GM18505 (cell line): Measurements from ENCODE around the gene MINPP1.
"Not testable (repeated sequence)": the region's sequence is repeated elsewhere in the genome, so short reads cannot be mapped to it uniquely, and the experiment has no call there.

ENCODE experiments used
- ATAC-seq: cut with Tn5 transposase; IDR thresholded peaks from one replicate; pipeline ENCODE4 v1.9.1; 2021; ENCODE audit not compliant: unreplicated experiment
- POLR2A ChIP-seq: IDR thresholded peaks from 4 replicates; pipeline ENCODE4 v1.6.1; 2011; ENCODE audit warnings: borderline replicate concordance; ENCODE audit not compliant: insufficient read depth, insufficient read length; ENCODE audit errors: extremely low read depth

MINPP1 gene, protein sequence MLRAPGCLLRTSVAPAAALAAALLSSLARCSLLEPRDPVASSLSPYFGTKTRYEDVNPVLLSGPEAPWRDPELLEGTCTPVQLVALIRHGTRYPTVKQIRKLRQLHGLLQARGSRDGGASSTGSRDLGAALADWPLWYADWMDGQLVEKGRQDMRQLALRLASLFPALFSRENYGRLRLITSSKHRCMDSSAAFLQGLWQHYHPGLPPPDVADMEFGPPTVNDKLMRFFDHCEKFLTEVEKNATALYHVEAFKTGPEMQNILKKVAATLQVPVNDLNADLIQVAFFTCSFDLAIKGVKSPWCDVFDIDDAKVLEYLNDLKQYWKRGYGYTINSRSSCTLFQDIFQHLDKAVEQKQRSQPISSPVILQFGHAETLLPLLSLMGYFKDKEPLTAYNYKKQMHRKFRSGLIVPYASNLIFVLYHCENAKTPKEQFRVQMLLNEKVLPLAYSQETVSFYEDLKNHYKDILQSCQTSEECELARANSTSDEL

DNA sequence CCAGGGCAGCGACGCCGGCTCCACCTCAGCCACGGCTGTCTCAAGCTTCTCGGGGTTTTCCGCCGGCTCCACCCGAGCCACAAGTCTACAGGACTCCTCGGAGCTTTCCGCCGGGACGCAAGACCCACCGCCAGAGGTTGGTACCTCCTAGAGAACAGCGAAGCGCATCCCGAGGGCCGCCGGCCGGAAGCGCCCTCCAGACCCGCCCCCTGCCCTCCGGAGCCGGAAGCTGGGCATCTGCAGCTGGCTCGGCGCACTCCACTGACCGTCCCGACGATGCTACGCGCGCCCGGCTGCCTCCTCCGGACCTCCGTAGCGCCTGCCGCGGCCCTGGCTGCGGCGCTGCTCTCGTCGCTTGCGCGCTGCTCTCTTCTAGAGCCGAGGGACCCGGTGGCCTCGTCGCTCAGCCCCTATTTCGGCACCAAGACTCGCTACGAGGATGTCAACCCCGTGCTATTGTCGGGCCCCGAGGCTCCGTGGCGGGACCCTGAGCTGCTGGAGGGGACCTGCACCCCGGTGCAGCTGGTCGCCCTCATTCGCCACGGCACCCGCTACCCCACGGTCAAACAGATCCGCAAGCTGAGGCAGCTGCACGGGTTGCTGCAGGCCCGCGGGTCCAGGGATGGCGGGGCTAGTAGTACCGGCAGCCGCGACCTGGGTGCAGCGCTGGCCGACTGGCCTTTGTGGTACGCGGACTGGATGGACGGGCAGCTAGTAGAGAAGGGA is at the start of gene MINPP1:
Gene MINPP1, plus strand, starts transcription at position 254 of the 726 bp plus-strand sequence. Its CDS starts 23 bp downstream, at position 277.
- TF ChIP-seq POLR2A, result peak; percentile 79
- peak; percentile 86 for ATAC-seq

DNA sequence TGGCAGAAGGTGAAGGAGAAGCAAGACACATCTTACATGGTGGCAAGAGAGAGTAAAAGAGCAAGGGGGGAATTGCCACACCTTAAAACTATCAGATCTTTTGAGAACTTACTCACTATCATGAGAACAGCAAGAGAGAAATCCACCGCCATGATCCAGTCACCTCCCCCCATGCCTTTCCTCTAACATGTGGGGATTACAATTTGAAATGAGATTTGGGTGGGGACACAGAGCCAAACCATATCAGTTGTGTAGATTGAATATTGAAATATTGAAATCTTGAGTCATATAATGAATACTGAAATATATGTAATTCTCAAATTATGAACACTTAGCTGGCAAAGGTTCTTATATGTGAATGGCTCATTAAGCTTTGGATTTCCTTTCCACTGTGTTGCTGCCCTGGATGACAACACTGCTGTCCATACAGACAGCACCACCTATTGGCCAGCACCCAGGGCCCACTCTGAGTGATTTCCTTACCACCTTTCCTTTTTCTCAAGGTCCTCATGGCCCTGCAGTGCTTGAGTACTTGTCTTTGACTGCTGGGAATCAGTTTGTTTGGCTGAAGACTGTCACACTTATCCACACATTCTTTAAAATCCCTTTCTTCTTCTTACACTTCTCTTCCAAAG is 48.0 kb upstream of the MINPP1 start:
- not testable (repeated sequence) for ATAC-seq

DNA sequence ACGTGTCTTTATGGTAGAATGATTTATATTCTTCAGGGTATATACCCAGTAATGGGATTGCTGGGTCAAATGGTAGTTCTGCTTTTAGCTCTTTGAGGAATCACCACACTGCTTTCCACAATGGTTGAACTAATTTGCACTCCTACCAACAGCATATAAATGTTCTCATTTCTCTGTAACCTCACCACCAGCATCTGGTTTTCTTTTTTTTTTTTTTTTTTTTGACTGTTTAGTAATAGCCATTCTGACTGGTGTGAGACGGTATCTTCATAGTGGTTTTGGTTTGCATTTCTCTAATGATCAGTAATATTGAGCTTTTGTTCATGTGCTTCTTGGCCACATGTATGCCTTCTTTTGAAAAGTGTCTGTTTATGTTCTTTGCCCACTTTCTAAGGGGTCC is 42.9 kb upstream of the MINPP1 start:
- not testable (repeated sequence) for ATAC-seq

DNA sequence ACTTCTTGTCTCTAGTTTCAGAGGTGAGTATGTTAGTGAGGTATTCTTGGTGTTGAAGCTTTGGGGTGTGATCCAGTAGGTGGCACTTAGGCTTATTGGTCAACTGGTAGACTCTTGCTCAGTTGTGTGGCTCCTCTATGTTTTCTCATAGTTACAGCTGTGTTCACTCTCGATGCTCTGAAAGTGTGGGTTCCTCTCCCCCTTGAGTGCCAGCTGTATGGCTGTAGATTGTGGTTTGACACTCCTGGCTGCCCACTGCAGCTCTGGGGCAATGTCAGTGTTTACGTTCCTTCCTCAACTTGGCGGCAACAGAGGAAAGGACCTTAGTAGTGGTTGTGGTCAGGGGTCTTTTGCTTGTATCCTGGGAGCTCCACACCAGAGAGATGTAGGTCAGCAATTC is 37.8 kb upstream of the MINPP1 start:
- ATAC-seq, result not testable (repeated sequence)

DNA sequence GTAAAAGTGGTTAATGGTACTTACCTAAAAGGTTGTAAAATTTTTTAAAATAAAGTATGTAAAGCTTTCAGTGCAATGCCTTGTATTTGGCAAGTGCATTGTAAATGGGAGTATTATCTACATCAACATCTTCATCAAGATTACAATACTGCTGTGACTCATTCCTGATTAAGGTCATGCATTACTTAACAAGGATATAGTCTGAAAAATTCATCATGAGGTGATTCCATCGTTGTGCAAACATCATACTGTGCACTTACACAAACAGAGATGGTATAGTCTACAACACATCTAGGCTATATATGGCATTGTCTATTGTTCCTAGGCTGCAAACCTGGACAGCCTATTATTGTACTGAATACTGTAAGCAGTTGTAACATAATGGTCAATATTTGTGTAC is 16.0 kb upstream of the MINPP1 start:
- not testable (repeated sequence) for ATAC-seq

GRCh38 chr10:87490285-87490684 is 14.4 kb upstream of the MINPP1 start:
- ATAC-seq, result not testable (repeated sequence)

DNA sequence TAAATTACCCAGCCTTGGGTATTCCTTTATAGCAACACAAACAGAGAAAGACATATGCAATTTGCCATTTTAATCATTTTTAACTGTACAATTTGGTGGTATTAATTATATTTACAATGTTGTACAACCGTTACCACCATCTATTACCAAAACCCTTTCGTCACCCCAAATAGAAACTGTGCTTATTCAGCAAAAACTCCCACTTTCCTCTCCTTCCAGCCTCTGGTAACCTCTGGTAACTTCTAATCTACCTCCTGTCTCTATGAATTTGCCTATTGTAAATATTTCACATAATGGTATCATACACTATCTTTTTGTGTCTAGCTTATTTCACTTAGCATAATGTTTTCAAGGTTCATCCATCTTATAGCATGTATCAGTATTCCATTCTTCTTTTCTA is 12.2 kb upstream of the MINPP1 start:
- ATAC-seq, result not testable (repeated sequence)

- ATAC-seq, result not testable (repeated sequence)
These were observed 9.2 kb upstream of the MINPP1 start for GRCh38 chr10:87495446-87495845.

- not testable (repeated sequence) for ATAC-seq
These were observed 7.3 kb upstream of the MINPP1 start for GRCh38 chr10:87497386-87497785.

DNA sequence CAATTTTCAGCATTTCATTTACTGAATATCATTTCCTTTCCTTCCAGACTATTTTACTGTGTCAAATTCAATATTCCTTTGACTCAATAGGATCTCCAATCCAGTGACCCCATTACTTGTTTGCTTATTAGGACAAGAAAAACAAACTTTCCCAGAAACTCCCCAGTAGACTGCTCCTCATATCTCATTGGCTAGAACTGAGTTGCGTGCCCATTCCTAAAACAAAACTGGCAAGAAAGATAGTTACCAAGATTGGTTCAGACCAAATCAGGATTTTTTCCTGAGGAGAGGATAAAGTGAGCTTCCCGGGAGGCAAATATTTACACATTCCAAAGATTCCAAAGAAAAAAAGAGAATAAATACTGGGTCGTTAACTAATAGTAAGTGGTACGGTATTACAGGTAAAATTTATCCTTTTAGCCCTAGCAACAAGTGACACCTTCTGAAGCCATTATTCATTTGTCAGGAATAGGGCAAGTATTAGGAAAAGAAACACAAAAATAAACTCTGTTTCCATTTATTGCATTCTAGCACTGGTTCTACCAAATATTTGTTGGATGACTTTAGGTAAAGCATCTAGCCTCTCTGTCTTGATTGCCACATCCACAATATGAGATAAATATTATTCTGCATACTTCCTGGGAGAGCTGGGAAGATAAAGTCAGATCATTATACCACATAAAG is 6.4 kb upstream of the MINPP1 start:
- not testable (repeated sequence) for ATAC-seq

- ATAC-seq, result no peak
- TF ChIP-seq POLR2A, result no peak
These were observed 4.0 kb upstream of the MINPP1 start for GRCh38 chr10:87500646-87501048.

DNA sequence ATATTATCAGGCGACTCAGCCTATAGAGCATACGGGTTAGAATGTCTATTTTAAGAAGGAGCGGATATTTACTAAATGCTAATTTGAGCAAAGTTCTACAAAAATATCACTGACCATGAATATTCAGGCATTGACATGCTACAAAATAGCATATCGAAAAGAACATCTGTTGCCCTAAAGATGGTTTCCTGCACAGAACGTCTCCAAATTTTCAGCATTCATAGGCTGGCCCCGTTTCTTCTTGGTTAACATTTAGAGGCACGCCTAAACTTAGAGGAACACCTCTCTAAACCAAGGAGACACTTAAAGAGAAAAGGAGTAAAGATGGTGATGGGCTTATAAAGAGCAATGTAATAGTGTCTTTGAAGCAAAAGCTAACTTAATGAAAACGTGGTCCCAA is 1.3 kb upstream of the MINPP1 start:
- TF ChIP-seq POLR2A, result no peak
- ATAC-seq, result no peak

GRCh38 chr10:87503886-87504285 is 807 bp upstream of the MINPP1 start:
- ATAC-seq, result no peak

GRCh38 chr10:87504307-87504639 is 420 bp upstream of the MINPP1 start:
- no peak for ATAC-seq

More at GRCh38 chr10:87503886-87504285, 807 bp upstream of the MINPP1 start:
- no peak for TF ChIP-seq POLR2A

More at GRCh38 chr10:87504307-87504639, 420 bp upstream of the MINPP1 start:
- TF ChIP-seq POLR2A, result no peak
